GM18873 (cell line): ENCODE data around the gene GPR152.
"Not testable (repeated sequence)": the region's sequence is repeated elsewhere in the genome, so short reads cannot be mapped to it uniquely, and the experiment has no call there.

Experiments
- ATAC-seq: cut with Tn5 transposase; IDR thresholded peaks from one replicate; pipeline ENCODE4 v1.9.1; 2021; ENCODE audit warnings: mild to moderate bottlenecking, moderate library complexity, moderate number of reproducible peaks; ENCODE audit not compliant: unreplicated experiment, low FRiP score

GPR152 gene

GRCh38 chr11:67489885-67490726, 37.6 kb upstream of the GPR152 start:
- ATAC-seq: no peak

GRCh38 chr11:67489203-67489884, 36.8 kb upstream of the GPR152 start:
- no peak for ATAC-seq

- no peak for ATAC-seq
These were observed 34.1 kb upstream of the GPR152 start for GRCh38 chr11:67486481-67487195.

GRCh38 chr11:67485873-67486361, 33.4 kb upstream of the GPR152 start:
- ATAC-seq: not testable (repeated sequence)

GRCh38 chr11:67484847-67485311, 32.4 kb upstream of the GPR152 start:
- ATAC-seq: no peak

GRCh38 chr11:67483831-67484665, 31.5 kb upstream of the GPR152 start:
- no peak for ATAC-seq

- peak; percentile 62 for ATAC-seq
These were observed 30.6 kb upstream of the GPR152 start, which contains the start of gene AIP for GRCh38 chr11:67482827-67483798. TSS of gene AIP (plus strand) at chr11:67483026. CDS start at chr11:67483159, 133 bp downstream.

GRCh38 chr11:67482275-67482826, 29.8 kb upstream of the GPR152 start:
- ATAC-seq: no peak

- ATAC-seq: not testable (repeated sequence)
These were observed 25.0 kb upstream of the GPR152 start for GRCh38 chr11:67477344-67478050.

- ATAC-seq: not testable (repeated sequence)
These were observed 24.2 kb upstream of the GPR152 start for GRCh38 chr11:67476692-67477091.

GRCh38 chr11:67472882-67473281, 20.4 kb upstream of the GPR152 start:
- ATAC-seq: no peak

- ATAC-seq: no peak
These were observed 17.9 kb upstream of the GPR152 start for GRCh38 chr11:67470337-67471002.

GRCh38 chr11:67469508-67469811, 16.9 kb upstream of the GPR152 start:
- ATAC-seq: no peak

GRCh38 chr11:67468759-67469507, 16.4 kb upstream of the GPR152 start, which contains the start of gene TMEM134:
TSS of gene TMEM134 (minus strand) at chr11:67469251. CDS start at chr11:67469192, 59 bp downstream.
- ATAC-seq: peak; percentile 47

GRCh38 chr11:67468456-67468758, 15.9 kb upstream of the GPR152 start:
- ATAC-seq: no peak

GRCh38 chr11:67468056-67468455, 15.5 kb upstream of the GPR152 start:
- ATAC-seq: no peak
